Activated T-cell treated with anti-CD3 and anti-CD28 coated beads for 1 hour (primary cell): ENCODE data around the gene NEURL1B.

Source experiments
- DNase-seq: peaks from one replicate; pipeline ENCODE4 v3.0.0-alpha.2; 2020; ENCODE audit warnings: low read depth

Gene NEURL1B

GRCh38 chr5:172731680-172732074 is 90.6 kb downstream of the NEURL1B start:
- DNase-seq, result no peak

- no peak for DNase-seq
These were observed 91.3 kb downstream of the NEURL1B start for GRCh38 chr5:172732201-172732865.

GRCh38 chr5:172733131-172733973 is 92.3 kb downstream of the NEURL1B start:
- DNase-seq, result no peak

- no peak for DNase-seq
These were observed 92.9 kb downstream of the NEURL1B start for GRCh38 chr5:172733974-172734346.

GRCh38 chr5:172735141-172735831 is 94.2 kb downstream of the NEURL1B start:
- no peak for DNase-seq

- no peak for DNase-seq
These were observed 95.6 kb downstream of the NEURL1B start for GRCh38 chr5:172736508-172737135.

GRCh38 chr5:172739375-172739774 is 98.3 kb downstream of the NEURL1B start:
- no peak for DNase-seq

- no peak for DNase-seq
These were observed 99.6 kb downstream of the NEURL1B start for GRCh38 chr5:172740428-172741205.
